ENCODE measurements around the gene FANCC. TPM values are rescaled to one million over a fixed set of nuclear protein-coding genes. Genes with fewer than 3 reads are reported as not detected.

The FANCC gene
- total RNA-seq, 1 donor from 2014 or later: 6.1 TPM

DNA sequence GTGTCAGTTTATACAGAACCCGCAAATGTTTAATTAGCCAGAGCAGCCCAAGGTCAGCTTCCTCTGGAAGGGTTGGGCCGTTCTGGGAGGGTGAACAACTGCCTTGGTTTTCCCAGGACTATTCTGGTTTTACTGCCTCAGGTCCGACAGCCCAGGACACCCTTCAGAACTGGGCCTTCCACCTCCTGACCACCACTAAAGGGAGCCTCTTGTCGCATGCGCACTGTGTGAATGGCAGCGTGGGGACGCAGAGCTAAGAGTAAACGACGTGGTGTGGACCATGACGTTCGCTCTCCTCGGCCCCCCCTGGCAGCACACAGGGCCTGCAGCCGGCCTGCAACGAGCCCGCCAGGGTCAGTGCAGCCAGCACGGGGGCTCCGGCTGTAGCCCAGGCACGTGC lies 214.9 kb downstream of the FANCC start:
- ATAC-seq (no peak), DNase-seq (ENCODE audit: missing footprints) (no peak)
- intact Hi-C loops (cut with DNase I): no loop called here

DNA sequence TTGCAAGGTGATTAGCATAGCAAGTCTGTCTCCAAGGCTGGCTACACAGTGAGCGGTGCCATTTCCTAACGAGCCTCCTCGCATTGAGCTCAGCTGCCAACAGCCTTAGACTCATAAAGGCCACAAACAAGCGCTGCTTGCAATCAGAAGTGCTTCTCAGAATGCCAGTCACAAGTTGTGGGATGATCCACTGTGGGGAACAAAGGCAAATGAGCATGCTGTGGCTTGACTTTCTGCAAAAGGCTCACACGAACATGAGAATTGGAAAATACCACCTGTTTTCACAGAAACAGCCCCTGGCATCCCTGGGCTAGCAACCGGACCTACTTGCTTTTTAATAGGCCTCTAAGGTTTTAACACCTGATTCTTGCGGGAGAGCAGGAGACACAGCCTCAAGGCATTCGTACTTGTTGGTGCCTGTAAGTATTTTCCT lies 215.5 kb downstream of the FANCC start:
- DNase-seq (ENCODE audit: missing footprints) (no peak), ATAC-seq (no peak)
- intact Hi-C loops (cut with DNase I): no loop called here

DNA sequence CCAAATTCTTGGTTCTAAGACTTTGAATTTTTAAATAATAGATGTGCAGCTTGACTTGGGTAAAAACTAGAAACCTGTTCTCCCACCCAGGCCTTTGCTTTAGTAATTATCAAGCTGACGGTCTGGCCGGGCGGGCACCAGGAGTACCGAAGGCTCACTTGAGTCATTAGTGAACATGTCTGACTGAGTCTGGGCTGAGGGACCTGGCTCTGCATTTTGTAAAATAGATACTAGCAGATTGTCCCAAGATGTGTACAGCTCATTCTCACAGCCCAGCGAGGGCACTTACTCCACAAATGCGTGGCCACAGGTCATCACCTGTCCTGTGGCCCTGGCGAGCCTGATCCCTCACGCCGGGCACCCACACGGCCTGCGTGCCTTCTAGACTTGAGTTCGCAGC lies 216.2 kb downstream of the FANCC start:
- DNase-seq (ENCODE audit: missing footprints) (no peak), ATAC-seq (no peak)
- intact Hi-C loops (cut with DNase I): no loop called here

DNA sequence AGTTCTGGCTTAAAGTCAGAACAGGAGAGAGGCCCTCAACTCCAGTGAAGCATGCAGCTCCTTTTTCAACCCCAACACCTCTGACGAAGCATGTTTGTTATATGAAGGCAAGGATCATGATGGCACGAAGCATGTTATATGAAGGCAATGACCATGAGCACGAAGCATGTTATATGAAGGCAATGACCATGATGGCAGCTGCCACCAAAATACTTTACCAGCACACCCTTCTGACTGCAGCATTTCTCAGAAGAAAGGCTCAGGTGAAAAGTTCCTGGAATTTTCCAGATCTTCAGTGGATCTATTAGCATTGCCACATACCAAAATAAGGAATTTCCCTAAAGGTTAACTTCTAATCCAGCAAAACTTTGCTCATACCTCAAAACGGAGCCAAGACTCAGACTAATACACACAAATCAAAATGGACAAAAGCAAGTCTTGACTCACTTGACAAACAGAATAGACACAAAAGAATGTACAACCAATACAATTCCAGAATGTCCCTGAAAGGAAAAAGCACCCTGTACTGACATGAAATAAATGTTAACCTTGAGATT lies 217.4 kb downstream of the FANCC start:
- intact Hi-C loops (cut with DNase I): no loop called here
- ATAC-seq (no peak), DNase-seq (ENCODE audit: missing footprints) (no peak)

DNA sequence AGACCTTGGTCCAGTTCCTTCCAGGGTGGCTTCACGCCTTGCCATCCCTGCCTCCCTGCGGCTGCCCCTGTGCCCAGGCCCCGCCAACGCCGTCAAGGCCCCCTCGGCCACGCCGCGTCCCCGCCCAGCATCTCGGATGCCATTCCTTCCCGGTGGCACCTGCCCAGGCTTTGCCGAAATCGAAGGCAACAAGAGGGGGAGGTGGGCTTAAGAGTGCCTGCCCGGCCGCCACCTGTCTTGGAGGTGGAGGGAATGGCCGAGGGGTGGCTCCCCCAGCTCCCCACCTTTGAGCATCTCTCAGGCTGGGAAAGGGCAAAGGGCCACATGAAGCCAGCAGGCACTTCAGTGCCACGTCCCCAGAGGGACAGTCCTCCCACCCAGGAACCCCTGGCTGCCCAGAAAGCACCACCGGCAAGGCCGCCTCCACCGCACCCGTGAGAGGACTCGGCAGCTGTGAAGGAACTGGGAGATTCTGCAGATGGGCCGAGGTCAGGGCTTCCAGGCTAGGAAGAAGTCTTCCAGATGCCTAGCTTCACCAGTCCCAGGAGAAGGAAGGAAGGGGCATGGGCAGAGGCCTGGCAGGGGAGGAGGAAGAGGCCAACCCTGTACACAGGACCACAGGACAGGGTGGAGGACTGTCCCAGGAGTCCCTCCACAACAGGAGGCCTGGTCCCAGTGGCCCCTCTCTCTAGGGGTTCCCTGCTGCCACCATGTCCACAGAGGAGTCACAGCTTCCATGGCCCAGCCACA lies 218.0 kb downstream of the FANCC start:
- intact Hi-C loops (cut with DNase I): no loop called here
- no peak for DNase-seq (ENCODE audit: missing footprints)
- ATAC-seq: no peak

DNA sequence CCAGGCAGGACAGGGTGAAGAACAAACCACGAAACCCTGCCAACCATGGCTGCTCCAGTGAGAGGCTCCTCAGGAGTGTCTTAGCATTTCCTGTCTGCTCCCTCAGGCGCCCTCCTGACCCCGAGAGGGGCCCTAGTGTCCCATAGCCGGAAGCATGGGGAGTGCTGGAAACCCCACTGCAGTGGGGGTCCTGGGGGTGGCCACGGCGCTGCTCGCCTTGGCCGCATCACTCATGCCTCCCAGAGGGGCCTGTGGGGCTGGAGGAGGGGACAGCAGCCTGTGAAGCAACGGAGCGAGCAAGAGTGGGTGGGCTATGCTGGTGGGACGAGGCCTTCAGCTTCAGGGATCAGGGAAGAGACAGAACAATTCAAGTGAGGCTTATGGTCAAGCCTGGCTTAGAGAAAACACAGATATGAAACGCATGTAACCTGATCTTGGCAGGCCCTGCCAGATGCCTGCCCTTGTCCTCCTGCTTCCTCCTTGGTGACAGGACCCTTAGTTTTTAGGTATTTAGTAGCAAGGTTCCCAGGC lies 219.1 kb downstream of the FANCC start:
- intact Hi-C loops (cut with DNase I): no loop called here
- DNase-seq (ENCODE audit: missing footprints) (no peak), ATAC-seq (no peak)

DNA sequence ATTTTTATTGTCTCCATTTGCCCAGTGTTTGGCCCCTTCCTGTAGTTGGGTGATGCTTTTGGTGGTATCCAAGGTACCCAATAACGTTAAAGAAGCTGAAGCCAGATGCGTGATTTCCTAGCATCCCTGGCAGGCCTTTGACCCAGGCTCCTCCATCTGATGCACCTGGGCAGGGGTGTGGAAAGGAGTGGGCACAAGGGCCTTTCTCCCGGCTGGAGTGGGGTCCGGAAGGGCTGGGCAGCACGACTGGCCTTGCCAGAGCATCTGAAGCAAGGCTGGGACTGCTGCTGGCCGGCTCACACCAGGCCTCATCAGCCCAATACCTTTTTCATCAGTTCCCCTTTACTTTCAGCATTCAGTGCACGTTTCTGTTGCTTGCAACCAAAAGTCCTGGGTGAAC lies 220.2 kb downstream of the FANCC start:
- no peak for DNase-seq (ENCODE audit: missing footprints)
- ATAC-seq: no peak
- intact Hi-C loops (cut with DNase I): no loop called here

DNA sequence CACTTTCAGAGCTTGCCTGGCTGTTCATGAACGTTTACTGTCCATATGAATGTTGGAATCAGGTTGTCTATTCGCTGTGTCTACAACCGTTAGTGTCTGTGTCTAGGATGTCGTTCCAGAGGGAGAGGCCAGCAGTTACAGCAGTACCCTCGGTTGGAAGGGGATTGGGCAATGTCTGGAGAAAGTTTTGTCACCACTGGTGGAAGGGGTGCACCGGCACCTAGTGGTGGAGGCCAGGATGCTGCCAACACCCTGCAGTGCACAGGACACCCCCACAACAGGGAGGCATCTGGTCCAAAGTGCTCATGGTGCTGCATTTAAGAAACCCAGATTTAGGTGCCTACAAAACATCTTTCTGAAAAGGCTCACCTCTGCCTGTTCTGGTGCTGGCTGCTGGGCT lies 220.7 kb downstream of the FANCC start:
- DNase-seq (ENCODE audit: missing footprints): no peak
- intact Hi-C loops (cut with DNase I): no loop called here
- ATAC-seq: no peak

DNA sequence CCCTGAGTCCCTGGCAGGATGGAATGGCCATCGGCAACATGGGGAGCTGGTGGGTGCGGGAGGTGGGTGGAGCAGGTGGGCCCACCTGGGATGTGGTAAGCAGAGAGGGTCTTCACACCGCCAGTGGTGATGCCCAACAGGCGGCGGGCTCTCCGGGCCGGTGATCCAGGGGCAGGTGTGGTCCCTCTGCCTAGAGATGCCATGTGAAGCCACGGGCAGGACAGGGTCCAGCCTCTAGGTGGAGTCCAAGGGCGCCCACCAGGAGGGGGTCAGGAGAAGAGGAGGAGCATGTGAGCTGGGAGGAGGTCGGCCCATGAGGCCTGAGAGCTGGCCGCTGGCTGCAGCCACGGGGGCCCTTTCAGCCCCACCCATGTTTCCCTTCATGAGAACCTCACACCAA lies 221.1 kb downstream of the FANCC start:
- intact Hi-C loops (cut with DNase I): no loop called here
- ATAC-seq: no peak

DNA sequence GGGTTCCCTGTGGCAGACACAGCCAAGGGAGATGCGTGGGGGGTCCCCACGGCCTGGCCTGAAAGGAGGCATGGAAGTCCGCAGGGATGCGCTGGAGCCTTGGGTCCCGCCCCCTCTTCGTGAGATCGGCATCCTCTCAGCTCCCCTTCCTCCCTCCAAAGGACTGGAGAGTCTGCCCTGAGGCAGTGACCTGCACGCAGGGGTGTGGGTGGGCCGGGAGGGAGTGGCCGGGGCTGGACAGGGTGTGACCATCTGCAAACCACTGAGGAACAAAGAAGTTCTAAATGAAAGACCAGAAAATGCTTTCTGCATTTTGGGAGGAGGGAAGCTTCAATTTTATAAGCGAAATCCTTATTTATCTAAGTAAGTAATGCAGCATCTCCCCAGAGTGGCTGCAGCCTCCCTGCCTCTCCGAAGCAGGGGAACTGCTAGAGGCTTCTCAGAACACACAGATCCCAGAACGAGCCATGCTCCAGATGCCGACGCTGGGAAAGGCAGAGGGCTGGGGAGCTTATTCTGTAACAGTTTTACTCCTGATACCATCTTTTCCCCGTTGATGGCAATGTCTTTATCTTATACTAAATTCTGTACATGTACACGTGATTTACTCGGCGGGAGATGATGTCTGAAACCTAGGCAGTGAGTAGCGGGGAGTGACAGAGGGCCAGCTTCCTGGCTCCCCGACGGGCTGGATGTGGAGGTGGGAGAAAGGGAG lies 221.7 kb downstream of the FANCC start:
- intact Hi-C loops (cut with DNase I): no loop called here
- ATAC-seq (no peak), DNase-seq (ENCODE audit: missing footprints) (no peak)

More for the DNA sequence above, 221.1 kb downstream of the FANCC start:
- no peak for DNase-seq (ENCODE audit: missing footprints)

DNA sequence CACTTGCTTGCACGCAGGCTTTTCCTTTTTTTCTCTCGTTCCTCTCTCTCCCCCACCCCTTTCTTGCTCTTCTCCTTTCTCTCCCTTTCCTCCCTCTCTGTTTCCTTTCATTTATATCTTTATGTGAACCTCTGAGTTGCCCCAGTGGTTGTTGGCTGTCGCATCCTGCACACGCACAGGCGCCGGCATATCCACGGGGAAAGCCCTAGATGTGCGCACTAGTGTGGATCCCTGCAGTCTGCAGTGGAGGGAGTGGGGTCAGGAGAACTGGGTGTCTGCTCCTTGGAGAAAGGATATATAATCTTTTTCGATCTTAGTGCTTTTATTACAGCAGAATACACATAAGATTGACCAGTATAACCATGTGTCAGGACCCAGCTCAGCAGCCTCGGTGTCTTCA lies 223.5 kb downstream of the FANCC start:
- intact Hi-C loops (cut with DNase I): no loop called here
- ATAC-seq: no peak
- DNase-seq (ENCODE audit: missing footprints): no peak

DNA sequence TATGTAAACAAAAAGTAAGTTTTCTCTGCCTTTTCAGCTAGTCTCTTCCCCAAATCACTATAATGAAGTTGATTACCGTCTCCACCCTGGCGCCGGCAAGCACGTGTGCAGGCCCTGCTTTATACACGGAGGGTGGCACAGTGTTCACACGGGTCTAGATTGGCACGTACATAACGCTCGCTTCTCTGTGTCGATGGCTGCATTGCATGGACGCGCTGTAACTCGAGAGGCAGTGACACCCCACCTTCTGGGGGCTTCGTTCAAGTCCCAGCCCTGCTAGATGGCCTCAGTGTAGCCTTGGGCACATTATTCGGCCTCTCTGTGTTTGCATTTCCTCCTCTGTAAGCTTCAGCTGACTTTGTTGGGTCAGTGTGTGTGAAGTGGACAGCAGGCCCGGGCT lies 223.9 kb downstream of the FANCC start:
- no peak for DNase-seq (ENCODE audit: missing footprints)
- intact Hi-C loops (cut with DNase I): no loop called here
- ATAC-seq: no peak

DNA sequence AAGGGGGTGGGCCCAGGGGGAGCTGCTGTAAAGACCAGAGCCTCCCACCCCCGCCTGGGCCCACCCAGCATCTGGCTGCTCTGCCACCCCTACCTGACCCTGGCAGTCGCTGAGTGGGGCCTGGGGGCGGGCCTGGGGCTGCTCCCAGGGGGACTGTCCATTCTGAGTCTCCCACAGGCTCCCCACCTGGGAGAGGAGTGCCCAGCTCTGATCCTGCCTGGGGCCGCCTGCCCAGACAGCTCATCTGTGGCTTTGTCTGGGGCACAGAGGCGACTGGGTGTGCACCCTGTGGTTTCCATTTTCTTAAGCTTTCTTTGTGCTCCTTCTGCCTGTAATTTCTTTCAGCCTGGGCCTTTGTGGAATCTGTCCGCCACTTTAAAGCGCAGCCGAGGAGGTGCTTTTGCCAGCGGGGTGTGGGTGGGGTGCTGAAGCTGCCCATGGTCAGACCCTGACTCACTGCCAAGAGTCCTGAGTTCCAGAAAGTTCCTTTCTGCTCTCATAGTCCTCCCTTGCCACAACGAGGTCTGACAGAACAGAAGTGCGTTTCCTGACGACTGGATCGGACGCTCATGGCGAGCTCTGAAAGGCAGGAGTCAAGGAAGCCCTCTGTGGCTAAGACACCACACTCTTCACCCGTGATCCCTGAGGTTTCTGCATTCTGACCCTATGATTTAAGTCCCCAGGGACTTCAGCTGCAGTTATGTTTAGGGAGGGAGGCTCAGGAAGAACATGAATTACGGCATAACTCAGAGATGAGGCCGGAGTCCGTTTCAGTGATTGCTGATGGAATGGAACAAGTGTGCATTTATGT lies 225.0 kb downstream of the FANCC start:
- no peak for DNase-seq (ENCODE audit: missing footprints)
- intact Hi-C loops (cut with DNase I): no loop called here
- no peak for ATAC-seq

DNA sequence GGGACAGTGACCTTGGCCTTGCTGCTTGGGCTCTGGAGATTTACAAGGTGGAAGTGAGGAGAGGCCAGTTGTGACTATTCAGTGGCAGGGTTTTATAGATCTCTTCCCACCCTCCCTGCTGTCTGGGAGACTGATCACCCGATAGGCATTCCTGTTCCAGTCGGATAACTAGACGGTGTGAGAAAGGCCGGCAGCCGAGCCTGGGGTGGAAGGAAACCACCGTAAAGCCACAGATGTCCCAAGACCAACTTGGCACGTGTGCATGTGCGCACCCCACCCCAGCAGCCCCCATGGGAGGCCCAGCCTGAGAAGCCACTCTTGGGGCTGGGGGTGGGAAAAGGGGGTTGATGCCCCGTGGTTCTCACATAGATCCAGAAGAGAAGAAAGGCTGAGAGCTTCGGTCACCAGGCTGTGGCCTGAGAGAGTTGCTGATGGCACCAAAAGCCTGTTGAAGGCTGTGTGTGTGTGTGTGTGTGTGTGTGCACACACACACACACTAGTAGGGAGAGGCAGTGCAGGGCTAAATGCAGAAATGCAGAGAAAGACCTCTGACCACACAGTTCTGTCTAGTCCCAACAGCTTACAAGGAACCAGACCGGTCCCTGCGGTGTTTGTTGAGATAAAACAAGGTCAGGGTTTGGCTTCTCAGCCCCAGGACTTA lies 225.8 kb downstream of the FANCC start:
- ATAC-seq: no peak
- intact Hi-C loops (cut with DNase I): no loop called here
- DNase-seq (ENCODE audit: missing footprints): no peak

DNA sequence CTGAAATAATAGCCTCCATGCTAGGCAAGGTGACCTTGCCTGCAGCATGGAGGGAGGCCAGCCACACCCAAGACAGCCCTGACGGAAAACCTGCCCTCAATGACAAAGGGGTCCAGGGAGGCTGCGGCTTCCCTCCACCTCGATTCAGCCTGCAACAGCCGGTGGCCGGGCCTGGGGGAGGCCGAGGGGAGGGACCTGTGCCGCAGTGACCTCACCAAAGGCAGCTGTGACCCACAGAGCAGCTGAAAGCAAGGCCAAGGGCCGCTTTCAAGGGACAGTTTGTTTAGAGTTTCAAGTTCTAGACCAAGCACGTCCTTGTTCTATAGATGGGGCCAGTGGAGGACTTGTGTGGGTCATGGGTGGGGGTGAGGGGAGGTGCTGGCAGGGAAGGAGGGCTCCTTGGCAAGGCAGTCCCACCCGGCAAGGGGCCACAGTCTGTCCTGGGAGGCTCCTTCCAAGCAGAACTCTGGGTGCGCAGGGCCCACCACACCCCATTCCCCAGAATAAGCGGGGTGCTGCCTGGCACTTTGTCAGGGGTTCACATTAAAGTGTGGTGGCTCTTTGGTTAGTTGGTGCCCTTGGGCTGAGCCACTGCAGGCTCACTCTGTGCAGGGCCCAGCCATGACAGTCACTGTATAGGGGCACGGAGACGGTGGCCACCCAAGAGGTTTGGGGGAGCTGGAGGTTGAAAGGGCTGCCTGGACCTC lies 226.5 kb downstream of the FANCC start:
- DNase-seq (ENCODE audit: missing footprints) (no peak), ATAC-seq (peak; percentile 15)
- intact Hi-C loops (cut with DNase I): no loop called here

DNA sequence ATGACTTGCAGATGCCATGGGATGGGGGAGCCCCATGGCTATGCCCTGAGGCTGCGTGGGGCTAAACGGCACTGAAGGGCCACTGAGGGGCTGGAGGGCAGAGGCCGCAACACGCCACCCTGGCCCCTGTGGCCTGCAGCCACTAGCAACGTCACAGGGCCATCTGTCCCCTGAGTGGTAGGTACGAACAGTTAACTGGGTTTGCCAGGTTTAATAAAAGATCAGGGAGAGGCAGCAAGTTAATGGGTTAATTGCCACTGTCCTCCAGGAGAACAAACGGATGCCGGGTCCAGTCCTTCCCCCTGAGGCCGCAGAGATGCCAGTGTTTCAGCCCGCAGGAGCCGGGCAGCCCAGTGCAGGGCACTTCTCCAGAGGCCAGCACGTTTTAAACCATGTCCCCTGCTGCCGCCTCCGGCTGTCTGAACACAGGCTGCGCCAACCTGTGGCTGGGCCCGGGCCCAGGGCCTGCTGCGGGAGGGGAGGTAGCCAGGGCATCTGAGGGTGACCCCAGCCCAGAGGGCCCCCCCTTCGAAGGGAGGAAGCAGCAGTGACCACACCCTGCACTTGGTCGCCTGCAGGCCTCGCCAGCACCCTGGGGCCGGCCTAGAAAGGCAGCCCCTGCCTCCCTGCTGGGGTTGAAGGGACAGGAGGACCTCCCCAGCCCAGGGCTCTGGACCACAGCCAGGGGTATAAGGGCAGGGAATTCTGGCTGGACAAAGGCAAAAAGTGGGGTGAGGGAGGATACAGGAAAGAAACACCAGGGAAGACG lies 227.3 kb downstream of the FANCC start:
- intact Hi-C loops (cut with DNase I): no loop called here
- ATAC-seq: peak; percentile 73
- no peak for DNase-seq (ENCODE audit: missing footprints)

DNA sequence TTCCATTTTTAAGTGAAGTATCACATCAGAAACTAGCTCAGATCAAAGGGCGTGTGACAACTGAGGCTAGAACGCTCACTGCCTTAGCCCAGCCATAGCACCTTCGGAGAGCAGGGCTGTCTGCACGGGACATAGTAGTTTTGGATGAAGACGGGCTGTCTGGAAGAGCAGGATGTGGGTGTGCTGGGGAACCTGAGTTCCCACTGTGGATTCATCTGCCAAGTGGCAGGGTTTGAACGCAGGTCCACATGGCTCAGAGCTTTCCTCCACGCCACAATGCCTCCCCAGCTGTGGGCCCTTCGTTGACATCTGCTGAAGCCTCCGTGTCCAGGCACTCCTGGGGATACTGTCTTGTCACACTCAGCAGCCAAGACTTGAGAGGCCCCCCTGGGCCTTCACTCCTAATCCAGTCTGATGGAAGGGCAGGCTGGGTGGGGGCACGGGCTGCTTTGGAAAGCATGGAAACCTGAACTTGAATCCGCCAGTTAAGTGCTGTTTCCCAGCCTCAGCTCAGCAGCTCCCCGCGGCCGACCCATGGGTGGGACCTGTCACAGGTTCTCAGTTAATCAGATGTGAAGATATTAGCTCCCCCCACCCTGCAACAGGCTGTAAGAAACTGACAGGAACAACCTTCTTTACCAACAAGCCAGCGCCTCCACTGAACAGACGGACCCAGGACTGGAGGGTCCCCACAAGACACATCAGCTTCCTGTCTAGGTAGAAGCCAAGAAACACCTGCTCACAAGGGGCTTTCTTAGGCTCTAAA lies 228.1 kb downstream of the FANCC start:
- intact Hi-C loops (cut with DNase I): loop anchor here (5.0 kb wide), 1 partner anchor 82 kb away; no protein-coding TSS in a partner anchor
- no peak for ATAC-seq

More for the DNA sequence above, 228.1 kb downstream of the FANCC start:
- no peak for DNase-seq (ENCODE audit: missing footprints)
